CD4-positive, alpha-beta T cell (primary cell): ENCODE data around the gene BICC1. TPM values are rescaled to one million over a fixed set of nuclear protein-coding genes. Genes with fewer than 3 reads are reported as not detected.

ENCODE experiments used
- ATAC-seq: fragments of 200-7000 bp; cut with Tn5 transposase; one replicate; pipeline ENCODE4 v1.10.0; 2022; ENCODE audit warnings: mild to moderate bottlenecking; ENCODE audit not compliant: poor library complexity
- CTCF ChIA-PET: fragments of 350-600 bp; sonication (Branson Sonifier 250); formaldehyde crosslinking; loops from one replicate; lab custom pipeline; 2021; ENCODE audit warnings: antibody characterized with exemption, inconsistent platforms; lab: Charles Lee
- POLR2A ChIA-PET: fragments of 350-600 bp; sonication (Branson Sonifier 250); formaldehyde crosslinking; loops from one replicate; lab custom pipeline; 2021; ENCODE audit warnings: antibody characterized with exemption, inconsistent platforms; lab: Charles Lee
- DNase-seq, 14 experiments: peaks; one replicate each; pipeline ENCODE4 v3.0.0-alpha.2; 2013 to 2020; ENCODE audit warnings: mixed read lengths in 2 of 14
- H3K27ac ChIP-seq, 2 donors: one replicate each; pipeline versions ENCODE4 v1.5.1 to v1.7.0; 2013; ENCODE audit warnings: low read length in 2 of 2, low read depth in 1 of 2, mild to moderate bottlenecking in 1 of 2
- H3K27me3 ChIP-seq, 2 experiments: 1 replicate in 1 of 2; 2 replicates in 1 of 2; pipeline versions ENCODE4 v1.6.1 to v1.7.0; 2013; ENCODE audit warnings: low read length in 2 of 2, control low read depth in 1 of 2, mild to moderate bottlenecking in 1 of 2, moderate library complexity in 1 of 2; ENCODE audit not compliant: insufficient read depth in 2 of 2, control insufficient read depth in 1 of 2
- H3K36me3 ChIP-seq: one replicate; pipeline ENCODE4 v1.6.1; 2013; ENCODE audit warnings: low read length, control low read depth; ENCODE audit not compliant: insufficient read depth
- H3K4me1 ChIP-seq: one replicate; pipeline ENCODE4 v1.6.1; 2013; ENCODE audit warnings: low read length, control low read depth; ENCODE audit not compliant: insufficient read depth
- H3K4me3 ChIP-seq: one replicate; pipeline ENCODE4 v1.5.1; 2013; ENCODE audit warnings: mild to moderate bottlenecking, low read length, moderate library complexity
- H3K9me3 ChIP-seq, 2 experiments: 1 replicate in 1 of 2; 2 replicates in 1 of 2; pipeline versions ENCODE4 v1.6.1 to v1.7.0; 2013; ENCODE audit warnings: low read length in 2 of 2, mild to moderate bottlenecking in 2 of 2, control low read depth in 1 of 2, moderate library complexity in 1 of 2; ENCODE audit not compliant: control insufficient read depth in 1 of 2, insufficient read depth in 1 of 2
- H3K27ac Mint-ChIP-seq: one replicate; pipeline ENCODE4 v1.8.0; 2020; ENCODE audit warnings: mixed read lengths
- H3K27me3 Mint-ChIP-seq: one replicate; pipeline ENCODE4 v1.8.0; 2021; ENCODE audit warnings: mixed read lengths
- H3K36me3 Mint-ChIP-seq: one replicate; pipeline ENCODE4 v1.8.0; 2021; ENCODE audit warnings: low read depth, mixed read lengths
- H3K4me1 Mint-ChIP-seq: one replicate; pipeline ENCODE4 v1.8.0; 2021; ENCODE audit warnings: low read depth, mixed read lengths
- H3K4me3 Mint-ChIP-seq: one replicate; pipeline ENCODE4 v1.8.0; 2020; ENCODE audit warnings: mild to moderate bottlenecking, mixed read lengths
- H3K9me3 Mint-ChIP-seq: one replicate; pipeline ENCODE4 v1.8.0; 2020; ENCODE audit warnings: mixed read lengths
- CTCF ChIP-seq: fragments of 200-600 bp; IDR thresholded peaks from one replicate; pipeline ENCODE4 v1.8.0; 2022; ENCODE audit warnings: antibody characterized with exemption, mild to moderate bottlenecking
- intact Hi-C, 2 experiments: fragments of 100-400 bp; cut with DNase I in 1 of 2; cut with micrococcal nuclease in 1 of 2; formaldehyde crosslinking; loops; one replicate each; pipeline versions ENCODE4 v1.15.1 to v1.9.0; 2023 to 2025; cut with DNase I, micrococcal nuclease
- total RNA-seq, 174 experiments: library from RNA in 2 of 174; stranded (reverse) in 2 of 174; gene quantifications; one replicate each; pipeline ENCODE4 v1.2.3 and lab custom pipeline; 2021 to 2026

Gene BICC1
- total RNA-seq, 2 experiments from 2014 or later, result not detected

GRCh38 chr10:58842860-58843376 is 330.2 kb downstream of the BICC1 start:
- DNase-seq, result no peak
- H3K36me3 ChIP-seq, result no peaks in the 10 kb centered on the region
- Mint-ChIP-seq H3K4me3 (no peak overlapping the region), H3K9me3 (peaks cover under 1% of the 10 kb centered on the region), H3K27ac (no peak overlapping the region), H3K27me3 (peaks cover 8% of the 10 kb centered on the region), H3K36me3 (no peaks in the 10 kb centered on the region), H3K4me1 (no peaks in the 10 kb centered on the region)
- no peak for ATAC-seq
- no peaks in the 10 kb centered on the region for H3K9me3 ChIP-seq
- TF ChIP-seq CTCF, result no peak
- no peaks in the 10 kb centered on the region for H3K27me3 ChIP-seq
- H3K4me3 ChIP-seq, result no peak overlapping the region
- CTCF ChIA-PET, result no interaction called here
- POLR2A ChIA-PET, result no interaction called here
- intact Hi-C loops, result no loop called here
- H3K4me1 ChIP-seq, result no peaks in the 10 kb centered on the region
- no peak overlapping the region for H3K27ac ChIP-seq

GRCh38 chr10:58843760-58844159 is 331.1 kb downstream of the BICC1 start:
- Mint-ChIP-seq H3K27ac (no peak overlapping the region), H3K9me3 (peaks cover 2% of the 10 kb centered on the region), H3K4me1 (no peaks in the 10 kb centered on the region), H3K36me3 (no peaks in the 10 kb centered on the region), H3K27me3 (peaks cover 8% of the 10 kb centered on the region), H3K4me3 (no peak overlapping the region)
- no peak overlapping the region for H3K27ac ChIP-seq
- ChIA-PET POLR2A (no interaction called here), CTCF (no interaction called here)
- no peaks in the 10 kb centered on the region for H3K4me1 ChIP-seq
- no peaks in the 10 kb centered on the region for H3K27me3 ChIP-seq
- H3K9me3 ChIP-seq, result no peaks in the 10 kb centered on the region
- no peaks in the 10 kb centered on the region for H3K36me3 ChIP-seq
- no peak overlapping the region for H3K4me3 ChIP-seq
- DNase-seq (no peak), ATAC-seq (no peak)
- TF ChIP-seq CTCF, result no peak
- intact Hi-C loops, result no loop called here

- H3K27me3 Mint-ChIP-seq, result peaks cover 8% of the 10 kb centered on the region
Measured at GRCh38 chr10:58844680-58845079, 332.0 kb downstream of the BICC1 start.

More at GRCh38 chr10:58844680-58845079, 332.0 kb downstream of the BICC1 start:
- CTCF ChIA-PET, result no interaction called here
- Mint-ChIP-seq H3K4me1 (no peaks in the 10 kb centered on the region), H3K36me3 (no peaks in the 10 kb centered on the region), H3K27ac (no peak overlapping the region), H3K4me3 (no peak overlapping the region), H3K9me3 (peaks cover 2% of the 10 kb centered on the region)
- no peak for DNase-seq
- Histone ChIP-seq H3K36me3 (no peaks in the 10 kb centered on the region), H3K27ac (no peak overlapping the region), H3K27me3 (no peaks in the 10 kb centered on the region), H3K9me3 (no peaks in the 10 kb centered on the region), H3K4me3 (no peak overlapping the region), H3K4me1 (no peaks in the 10 kb centered on the region)
- ATAC-seq, result no peak
- intact Hi-C loops, result no loop called here
- no peak for TF ChIP-seq CTCF
- POLR2A ChIA-PET, result no interaction called here
